Measurements from ENCODE around the gene MEGF10.
A peak's percentile ranks its signal among the peaks of the same experiment; 100 is the strongest.
"Not testable (repeated sequence)": the region's sequence is repeated elsewhere in the genome, so short reads cannot be mapped to it uniquely, and the experiment has no call there.

MEGF10 gene

GRCh38 chr5:127290019-127290945 lies at the start of gene MEGF10:
MEGF10 (plus strand) TSS chr5:127290796; CDS start chr5:127331309, 40,513 bp downstream.
- no peak for DNase-seq

GRCh38 chr5:127243011-127243410 lies 47.6 kb upstream of the MEGF10 start:
- DNase-seq = no peak

DNA sequence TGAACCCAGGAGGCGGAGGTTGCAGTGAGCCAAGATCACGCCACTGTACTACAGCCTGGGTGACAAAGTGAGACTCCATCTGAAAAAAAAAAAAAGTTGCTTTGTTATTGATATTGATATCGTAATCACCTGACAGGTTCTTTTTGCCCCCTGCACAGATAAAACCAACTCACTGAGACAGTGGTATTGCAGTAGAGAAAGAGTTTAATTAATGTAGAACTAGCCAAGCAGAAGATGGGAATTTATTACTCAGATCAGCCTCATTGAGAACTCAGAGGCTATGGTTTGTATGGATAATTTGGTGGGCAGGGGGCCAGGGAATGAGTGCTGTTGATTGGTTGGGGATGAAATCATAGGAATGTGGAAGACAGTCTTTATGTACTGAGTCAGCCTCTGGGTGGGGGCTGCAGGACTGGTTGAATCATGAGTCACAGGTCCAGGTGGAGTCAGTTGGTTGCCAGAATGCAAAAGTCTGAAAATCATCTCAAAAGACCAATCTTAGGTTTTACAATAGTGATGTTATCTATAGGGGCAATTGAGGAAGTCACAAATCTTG lies 35.8 kb upstream of the MEGF10 start:
- no peak for DNase-seq

DNA sequence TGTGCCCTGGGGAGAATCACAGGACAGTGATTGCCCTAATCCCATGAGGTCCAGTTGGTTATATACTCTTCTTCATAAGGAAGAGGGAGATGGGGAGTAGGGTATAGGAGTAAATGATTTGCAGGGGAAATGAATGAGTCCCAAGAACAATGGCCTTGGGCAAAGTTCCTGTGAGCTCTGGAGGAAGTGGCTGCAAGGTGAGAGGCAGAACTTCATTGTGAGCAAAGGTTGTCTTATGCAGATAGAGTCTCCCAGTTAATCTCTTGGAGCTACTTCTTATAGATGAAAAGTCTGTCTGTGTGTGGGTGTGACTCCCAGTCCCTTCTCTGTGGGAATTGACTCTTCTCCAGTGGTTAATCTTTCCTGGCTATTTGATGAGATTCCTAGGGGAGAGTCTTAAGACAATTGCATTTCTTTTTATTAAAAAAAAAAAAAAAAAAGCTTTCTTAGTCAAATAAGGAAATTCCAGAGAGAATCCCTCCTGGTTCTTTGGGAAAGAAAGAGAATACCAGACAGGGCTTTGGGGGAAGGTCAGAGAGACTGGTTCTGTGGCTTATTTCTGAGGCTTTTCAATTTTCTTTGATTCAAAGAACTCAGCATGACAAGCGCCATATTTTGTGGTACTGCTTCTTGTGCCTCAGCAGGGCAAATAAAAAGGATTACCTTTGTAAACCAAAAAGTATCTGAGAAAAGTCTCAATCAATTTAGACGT lies 33.6 kb upstream of the MEGF10 start:
- DNase-seq = no peak

GRCh38 chr5:127260686-127261085 lies 29.9 kb upstream of the MEGF10 start:
- no peak for DNase-seq

GRCh38 chr5:127265473-127265872 lies 25.1 kb upstream of the MEGF10 start:
- DNase-seq = not testable (repeated sequence)

- not testable (repeated sequence) for DNase-seq
Measured at GRCh38 chr5:127268342-127268741, 22.3 kb upstream of the MEGF10 start.

- DNase-seq = not testable (repeated sequence)
Measured at GRCh38 chr5:127270713-127271112, 19.9 kb upstream of the MEGF10 start.

DNA sequence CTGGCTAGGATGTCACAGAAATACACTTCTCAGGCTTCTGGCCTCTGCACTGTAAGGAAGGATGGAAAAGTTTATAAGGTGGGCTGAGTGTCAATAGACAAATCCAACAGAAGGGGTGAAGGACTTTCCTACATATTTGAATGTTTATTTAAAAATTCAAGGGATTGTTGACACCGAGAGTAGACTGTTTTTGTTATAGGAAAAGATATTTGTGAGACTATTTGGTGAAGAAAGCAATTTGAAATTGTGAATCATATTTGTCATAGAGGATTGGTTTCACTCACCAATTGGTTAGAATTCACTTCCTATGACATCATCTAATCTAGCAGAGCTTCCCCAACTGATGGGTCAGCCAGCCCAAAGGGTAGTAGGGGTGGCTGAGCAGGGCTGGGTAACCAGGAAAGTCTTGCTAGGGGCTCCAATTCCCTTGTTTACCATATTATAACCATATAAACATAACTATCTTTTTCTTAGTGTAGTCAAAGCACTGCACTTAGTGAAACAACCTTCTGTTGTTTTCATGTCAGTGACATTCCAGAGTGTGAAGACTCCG lies 14.9 kb upstream of the MEGF10 start:
- DNase-seq = no peak

- peak; percentile 46 for DNase-seq
Measured at GRCh38 chr5:127280491-127281220, 9.9 kb upstream of the MEGF10 start.

DNA sequence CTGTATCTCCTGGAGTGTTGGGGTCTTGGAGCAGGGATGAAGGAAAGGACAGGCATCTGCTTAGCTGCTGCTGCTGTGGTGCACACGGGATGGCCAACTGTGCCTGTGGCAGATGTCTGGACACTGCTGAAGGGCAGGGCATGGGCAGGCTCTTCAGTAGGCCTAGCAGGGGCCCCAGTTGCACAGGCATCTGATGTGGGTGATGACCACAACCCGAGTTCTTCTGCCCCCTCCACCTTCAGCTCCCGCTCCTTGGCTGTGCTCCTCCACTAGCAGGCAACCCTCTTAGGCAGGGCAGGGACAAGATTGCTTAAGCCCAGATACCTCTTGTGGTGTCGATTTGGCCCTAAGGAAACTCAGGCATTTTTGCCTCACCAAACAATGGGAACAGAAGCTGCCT lies 9.0 kb upstream of the MEGF10 start:
- DNase-seq = no peak

GRCh38 chr5:127288676-127289075 lies 1.9 kb upstream of the MEGF10 start:
- DNase-seq = no peak

DNA sequence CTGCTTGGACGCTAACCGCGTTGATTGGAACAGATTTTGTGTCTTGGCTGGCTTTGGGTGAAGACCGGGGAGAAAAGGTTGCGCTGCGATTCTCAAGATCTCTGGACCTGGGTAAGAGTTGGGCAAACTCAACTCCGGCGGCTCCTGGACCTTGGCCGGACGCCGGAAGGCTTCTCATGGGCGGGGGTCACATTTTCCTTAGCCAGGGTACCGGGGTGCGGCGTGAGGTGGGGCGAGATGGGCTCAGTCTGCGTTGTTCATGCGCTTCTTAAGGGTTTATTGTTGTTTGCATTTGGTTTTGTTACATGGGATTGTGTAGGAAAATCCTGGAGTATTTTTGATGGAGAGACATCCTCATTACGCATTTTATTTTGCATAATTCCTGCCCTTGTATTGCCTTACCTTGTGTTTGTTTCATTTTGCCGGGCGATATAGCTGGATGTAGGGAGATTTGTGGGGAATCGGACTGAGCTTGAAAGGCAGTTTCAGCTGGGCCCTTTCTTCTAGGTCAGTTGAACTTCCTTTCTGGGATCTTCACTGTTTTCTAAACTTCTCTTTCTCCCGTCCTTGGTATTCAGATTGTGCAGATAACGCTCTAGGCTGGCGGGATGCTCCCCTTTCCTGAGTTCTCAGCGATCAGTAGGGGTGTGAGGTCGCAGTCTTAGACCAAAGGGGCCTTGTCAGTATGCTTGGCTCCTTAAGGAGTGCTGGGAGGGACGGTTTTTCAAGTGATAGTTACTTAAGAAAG lies 524 bp downstream of the MEGF10 start:
- no peak for DNase-seq

- DNase-seq = no peak
Measured at GRCh38 chr5:127292030-127292735, 1.6 kb downstream of the MEGF10 start.

GRCh38 chr5:127293373-127293772 lies 2.8 kb downstream of the MEGF10 start:
- no peak for DNase-seq

DNA sequence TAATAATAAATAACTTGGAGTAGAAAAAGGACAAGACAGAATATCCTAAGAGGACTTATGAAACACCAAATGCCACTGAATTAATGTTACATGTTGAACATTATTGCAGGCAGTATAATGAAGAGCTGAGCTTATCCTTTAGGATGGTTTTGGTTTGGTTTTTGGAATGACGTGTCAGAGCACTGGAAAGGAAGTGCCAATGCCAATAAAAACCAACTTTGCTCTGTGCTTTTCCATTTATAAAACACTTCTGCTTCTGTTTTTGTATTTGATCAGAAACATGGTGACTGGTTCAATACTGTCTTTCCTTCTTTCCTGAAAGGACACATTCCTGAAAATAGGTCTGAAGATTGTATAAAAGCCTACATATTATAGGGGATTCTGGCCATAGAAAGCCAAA lies 4.2 kb downstream of the MEGF10 start:
- DNase-seq = no peak

GRCh38 chr5:127295454-127295853 lies 4.9 kb downstream of the MEGF10 start:
- DNase-seq = no peak

DNA sequence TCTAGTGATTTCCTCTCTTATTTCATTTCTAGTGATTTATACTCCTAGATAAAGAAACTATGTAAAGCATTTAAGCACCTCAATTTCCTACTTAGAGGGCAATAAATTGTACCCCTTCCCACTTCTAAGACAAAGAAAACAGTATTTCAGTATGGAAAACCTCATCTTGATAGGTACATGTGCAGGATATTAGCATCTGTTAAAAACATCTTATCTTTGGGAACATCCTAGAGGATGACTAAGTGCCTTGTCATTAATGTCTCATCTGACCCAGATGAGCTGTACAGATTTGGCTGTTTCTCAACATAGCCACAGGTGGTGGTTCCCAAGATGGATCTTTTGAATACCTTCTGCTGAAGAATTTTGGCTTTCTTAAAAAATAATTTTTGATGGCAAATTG lies 5.7 kb downstream of the MEGF10 start:
- DNase-seq = no peak

- DNase-seq = not testable (repeated sequence)
Measured at GRCh38 chr5:127296894-127297293, 6.3 kb downstream of the MEGF10 start.

- DNase-seq = no peak
Measured at GRCh38 chr5:127297348-127298035, 6.9 kb downstream of the MEGF10 start.

DNA sequence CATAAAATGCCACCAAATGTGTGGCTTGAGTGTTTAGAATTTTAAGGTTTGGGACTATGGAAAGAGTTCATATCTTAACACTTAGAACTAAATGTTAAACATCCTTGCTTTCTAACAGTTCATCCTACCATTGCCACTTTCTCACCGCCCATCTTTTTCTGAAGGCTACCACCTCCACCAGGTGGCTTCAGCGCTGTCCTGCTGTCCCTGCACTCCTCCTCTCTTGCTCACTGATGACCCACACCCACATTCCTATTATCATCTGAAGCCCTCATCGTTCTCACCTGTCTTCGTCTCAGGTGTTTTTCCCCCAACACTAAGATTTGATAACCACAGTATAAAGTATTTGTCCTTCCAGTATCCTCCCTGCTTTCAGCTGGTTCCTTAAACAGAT lies 7.4 kb downstream of the MEGF10 start:
- no peak for DNase-seq
